GM21423 (cell line): ENCODE measurements around the gene JAKMIP1.

ENCODE experiments used
- ATAC-seq: cut with Tn5 transposase; IDR thresholded peaks from one replicate; pipeline ENCODE4 v1.9.1; 2021; ENCODE audit warnings: mild to moderate bottlenecking, moderate library complexity; ENCODE audit not compliant: unreplicated experiment

JAKMIP1 gene

DNA sequence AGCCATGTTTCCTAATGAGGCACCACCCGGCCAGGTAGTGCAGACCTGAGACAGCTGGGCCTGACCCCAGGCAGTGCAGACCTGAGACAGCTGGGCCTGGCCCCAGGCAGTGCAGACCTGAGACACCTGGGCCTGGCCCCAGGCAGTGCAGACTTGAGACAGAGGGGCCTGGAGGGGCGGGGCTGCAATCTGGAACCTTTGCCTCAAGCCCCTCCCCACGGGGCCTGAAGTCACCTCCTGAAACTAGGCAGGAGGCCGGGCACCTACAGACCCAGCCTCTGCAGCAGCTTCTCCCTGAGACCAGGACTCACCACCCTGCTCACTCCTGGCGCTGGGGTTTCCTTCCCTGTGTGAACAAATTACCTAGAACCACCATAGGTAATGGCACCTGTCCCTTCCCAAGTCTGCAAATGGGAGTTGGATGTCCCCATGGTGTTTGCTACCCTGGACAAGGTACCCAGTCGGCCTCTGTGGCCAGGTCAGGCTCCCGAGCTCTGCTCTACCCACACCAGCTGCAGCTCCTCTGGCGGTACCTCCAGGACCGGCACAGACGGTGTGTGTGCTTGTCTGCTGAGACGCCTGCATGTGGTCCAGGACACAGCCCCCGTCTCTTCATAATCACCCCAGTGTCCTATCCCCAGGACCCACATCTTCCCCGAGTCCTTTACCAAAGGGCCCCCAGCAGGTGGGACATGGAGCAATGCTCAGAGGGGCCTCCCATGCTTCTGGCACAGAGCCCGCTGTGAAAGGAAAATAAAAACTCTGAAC is 129.0 kb downstream of the JAKMIP1 start:
- ATAC-seq: no peak

DNA sequence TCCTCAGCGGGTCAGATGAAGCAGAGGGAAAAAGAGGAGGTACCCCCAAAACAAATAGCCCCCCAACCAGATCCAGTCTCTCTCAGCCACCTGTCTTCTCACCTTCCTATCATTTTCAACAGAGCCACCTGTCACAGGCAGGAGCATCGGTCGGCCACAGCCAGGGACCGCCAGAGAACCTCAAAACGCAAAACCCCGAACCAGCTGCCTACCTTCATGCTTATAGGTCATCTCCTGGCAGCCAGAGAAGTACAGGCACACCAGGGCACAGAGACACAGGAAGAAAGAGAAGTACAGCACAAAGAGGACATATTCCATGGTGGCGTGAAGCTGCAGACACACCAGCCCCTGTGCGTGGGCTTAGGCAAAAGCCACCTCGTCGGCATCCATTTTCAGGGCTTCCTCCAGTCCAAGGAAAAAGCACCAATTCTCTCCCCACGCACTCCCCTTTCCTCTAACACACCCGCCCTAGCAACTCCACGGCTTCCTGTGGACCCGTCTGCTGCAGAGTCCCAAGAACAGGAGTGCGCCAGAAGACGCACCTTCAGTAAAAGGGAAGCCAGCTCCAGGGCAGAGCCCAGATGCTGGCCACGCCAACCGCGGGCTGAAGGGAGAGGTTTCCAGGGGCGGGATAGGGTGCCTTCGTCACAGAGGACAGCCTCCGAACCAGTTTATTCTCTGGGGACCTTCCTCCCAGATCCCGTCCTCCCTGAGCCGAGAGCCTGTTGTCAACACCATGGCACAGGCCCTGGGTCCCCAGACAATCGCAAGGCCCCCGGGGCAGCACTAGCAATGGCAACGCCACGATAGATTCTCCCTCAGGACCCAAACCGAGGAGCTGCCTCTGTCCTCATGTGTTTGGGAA is 130.3 kb downstream of the JAKMIP1 start:
- ATAC-seq: no peak

GRCh38 chr4:6068986-6069385 is 131.4 kb downstream of the JAKMIP1 start:
- ATAC-seq: no peak

GRCh38 chr4:6065934-6066590 is 134.3 kb downstream of the JAKMIP1 start:
- no peak for ATAC-seq

GRCh38 chr4:6065166-6065565 is 135.2 kb downstream of the JAKMIP1 start:
- no peak for ATAC-seq

DNA sequence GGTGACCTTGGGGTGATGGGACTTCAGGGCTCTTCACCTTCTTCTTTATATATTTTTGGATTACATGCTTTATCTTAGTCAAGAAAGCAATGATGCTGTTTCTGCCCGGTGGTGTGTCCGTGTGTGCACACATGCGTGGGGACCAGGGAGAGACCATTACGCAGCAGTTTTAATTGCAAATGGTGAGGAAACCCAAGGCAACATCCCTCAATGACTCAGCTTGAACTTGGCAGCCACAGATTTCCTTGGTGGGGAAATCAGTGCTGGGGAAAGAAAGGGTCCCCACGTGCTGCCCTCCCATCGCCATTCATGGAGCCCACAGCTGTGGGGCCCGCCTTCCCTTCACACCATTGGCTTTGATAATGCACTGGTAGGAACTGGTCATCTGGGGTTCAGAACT is 136.0 kb downstream of the JAKMIP1 start:
- no peak for ATAC-seq

DNA sequence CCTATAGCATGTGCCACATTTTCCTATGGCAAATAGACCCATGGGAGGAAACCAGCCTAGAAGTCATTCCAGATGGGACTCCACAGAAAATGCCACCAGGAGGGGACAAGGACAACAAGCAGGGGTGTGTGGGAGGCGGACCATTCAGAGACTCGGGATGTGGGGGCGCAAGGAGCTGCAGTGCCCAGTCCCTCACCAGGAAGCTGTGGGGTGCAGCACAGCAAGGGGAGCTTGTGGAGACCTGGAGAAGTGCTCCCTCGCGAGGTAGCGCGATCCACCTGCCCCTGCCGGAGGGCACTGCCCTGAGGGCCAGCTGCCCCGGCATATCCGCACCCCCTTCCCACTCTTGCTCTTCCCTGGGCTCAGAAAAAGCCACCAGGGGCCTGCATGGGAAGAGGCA is 136.7 kb downstream of the JAKMIP1 start:
- ATAC-seq: no peak

DNA sequence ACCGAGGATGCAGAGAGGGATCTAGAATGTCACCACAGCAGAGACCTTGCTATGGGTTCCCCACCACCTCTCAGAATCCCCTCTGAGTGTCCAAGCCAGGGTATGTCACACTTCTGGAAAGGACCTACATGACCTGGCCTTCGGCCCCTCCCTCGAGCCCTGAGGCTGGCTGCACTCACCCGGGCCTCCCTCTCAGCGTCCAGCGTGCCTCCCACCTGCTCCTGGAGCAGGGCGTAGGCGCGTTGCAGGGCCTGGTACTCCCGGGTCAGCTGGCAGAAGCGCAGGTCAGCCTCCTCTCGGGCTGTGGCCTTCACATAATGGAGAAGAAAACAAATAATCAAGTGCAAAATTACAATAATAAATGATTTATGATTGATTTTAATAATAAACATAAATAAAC is 138.2 kb downstream of the JAKMIP1 start:
- ATAC-seq: no peak

GRCh38 chr4:6059375-6059805 is 141.0 kb downstream of the JAKMIP1 start:
- no peak for ATAC-seq

- no peak for ATAC-seq
Measured at GRCh38 chr4:6058531-6059374, 141.6 kb downstream of the JAKMIP1 start.

DNA sequence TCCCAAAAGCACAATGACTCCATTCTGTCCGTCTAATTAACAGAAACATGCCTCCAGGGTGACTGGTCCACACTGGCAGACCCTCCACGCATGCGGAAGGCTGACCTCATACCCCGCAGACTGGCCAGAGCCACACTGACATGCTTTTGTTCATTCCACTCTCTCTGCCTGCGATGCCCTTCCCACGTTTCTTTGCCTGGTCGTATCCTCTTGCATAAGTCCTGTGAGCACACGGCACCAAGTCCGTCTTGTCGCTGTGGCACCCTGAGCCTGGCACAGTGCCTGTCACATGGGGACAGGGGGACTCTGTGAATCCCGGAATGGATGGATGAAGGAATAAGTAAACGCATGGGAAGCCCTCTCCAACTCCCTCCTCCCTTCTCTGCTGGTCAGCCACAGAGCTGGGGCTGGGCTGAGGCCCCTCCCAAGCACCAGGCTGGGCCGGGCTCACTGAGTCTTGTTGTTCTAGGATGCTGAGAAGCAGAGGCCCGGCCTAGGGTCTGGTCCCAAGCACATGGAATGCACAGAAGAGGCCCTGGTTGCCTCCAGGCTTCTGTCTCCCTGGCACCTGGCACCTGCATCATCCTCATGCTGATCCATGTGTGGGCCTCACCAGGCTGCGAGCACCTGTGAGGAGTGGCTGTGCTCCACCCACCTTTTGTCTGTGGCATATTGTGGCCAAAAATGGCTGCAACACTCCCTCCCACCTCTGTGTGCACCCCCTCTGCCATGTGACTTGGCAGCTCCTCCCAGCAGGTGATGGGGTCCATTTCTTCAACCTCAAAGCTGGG is 143.2 kb downstream of the JAKMIP1 start:
- no peak for ATAC-seq

DNA sequence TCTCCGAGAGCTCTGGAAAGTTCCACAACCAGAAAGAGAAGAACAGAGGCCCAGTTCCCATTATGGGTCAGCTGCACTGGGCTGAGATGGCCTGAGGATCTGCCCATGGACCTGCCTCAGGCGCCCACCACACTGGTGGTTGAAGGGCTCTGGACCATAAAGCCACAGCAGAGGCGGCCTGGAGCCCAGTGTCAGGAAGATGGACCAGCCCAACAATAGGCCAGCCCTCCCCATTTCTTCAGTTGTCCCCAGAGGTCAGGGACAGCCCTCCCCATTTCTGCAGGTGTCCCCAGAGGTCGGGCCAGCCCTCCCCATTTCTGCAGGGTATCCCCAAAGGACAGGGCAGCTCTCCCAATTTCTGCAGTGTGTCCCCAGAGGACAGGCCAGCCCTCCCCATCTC is 144.9 kb downstream of the JAKMIP1 start:
- ATAC-seq: no peak

- no peak for ATAC-seq
Measured at GRCh38 chr4:6055030-6055429, 145.3 kb downstream of the JAKMIP1 start.

DNA sequence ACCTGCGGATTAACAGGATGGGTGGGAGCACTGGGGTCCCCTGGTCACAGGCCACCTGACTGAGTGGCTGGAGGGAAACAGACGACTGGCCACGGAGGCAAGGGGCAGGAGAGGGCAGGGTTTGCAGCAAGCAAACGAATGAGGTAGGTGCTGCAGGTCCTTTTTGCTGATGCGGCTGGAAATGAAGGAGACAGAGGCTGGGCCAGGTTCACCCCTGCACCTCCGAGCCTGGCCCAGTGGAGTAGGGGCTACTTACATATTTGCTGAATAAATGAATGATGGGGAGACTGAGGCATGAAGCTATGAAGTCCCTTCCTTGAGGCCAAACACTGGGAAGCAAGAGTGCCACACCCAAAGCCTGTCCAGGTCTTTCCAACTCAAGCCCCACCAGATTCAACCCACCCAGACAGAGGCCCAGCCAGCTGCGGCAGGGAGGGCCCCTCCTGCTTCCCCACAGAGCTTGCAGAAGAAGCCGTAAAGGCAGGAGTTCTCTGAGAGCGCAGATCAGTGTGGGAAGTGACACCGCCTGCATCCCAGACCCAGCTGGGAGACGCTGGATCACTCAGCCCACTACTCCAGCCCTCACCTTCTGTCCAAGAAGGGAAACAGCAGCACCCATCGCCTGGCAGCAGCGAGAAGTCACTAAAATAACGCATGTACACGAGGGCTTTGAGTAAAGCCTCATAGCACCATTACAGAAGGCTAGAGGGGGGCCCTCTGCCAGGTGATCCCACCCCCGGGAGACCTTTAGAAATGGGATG is 146.0 kb downstream of the JAKMIP1 start:
- no peak for ATAC-seq

DNA sequence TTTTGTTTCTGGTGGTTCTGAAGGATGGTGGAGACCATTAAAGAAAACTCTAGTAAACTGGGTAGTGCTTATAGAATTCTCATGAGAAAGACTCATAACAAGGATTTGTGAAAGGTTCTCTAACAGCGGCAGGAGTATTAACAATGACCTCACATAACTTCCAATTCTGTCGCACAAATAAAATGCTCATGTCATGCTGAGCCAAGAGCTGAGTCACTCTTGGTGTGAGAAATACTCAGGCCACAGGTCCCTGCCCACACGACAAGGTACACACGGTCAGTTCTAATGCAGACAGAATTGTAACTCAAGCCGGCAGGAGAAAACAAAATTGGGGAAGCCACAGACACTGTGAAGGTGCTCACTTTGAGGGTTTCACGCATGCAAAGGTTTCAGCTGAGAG is 147.7 kb downstream of the JAKMIP1 start:
- ATAC-seq: no peak

DNA sequence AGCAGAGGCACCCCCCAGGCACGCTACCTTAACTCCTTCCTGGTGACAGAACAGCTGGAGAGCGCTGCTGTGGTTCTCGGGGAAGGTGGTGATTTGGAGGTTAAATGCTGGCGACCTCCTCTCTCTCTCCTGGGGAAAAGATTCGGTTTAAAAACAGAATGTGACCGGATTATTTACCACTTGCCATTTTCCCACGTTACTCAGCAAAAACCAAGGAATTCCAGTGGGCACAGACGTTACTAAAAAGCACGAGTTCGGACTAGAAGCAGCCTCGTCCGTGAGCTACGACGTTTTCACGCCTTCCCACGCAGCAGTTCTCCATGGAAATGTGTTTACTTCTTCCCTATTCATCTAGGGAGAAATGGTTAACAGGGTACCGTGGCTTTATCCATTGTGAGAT is 149.8 kb downstream of the JAKMIP1 start:
- ATAC-seq: no peak

GRCh38 chr4:6049985-6050384 is 150.4 kb downstream of the JAKMIP1 start:
- ATAC-seq: no peak

DNA sequence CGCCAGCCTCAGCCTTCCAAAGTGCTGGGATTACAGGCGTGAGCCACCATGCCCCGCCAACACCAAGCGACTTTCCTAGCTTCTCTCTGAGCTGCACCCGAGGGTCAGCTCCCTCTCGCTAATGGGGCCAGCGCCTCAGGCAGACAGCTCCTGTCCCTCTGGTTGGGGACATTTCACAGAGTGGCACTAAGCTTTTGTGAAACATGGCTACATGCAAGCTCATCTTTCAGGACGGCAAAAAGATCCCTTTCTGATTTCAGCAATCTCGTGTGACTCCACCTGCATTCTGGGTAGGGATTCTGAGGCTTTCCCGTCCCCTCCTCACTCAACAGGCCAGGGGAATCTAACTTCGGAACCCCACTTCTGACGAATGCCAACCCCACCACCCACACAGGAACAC is 151.1 kb downstream of the JAKMIP1 start:
- no peak for ATAC-seq

- no peak for ATAC-seq
Measured at GRCh38 chr4:6048537-6048936, 151.8 kb downstream of the JAKMIP1 start.
